Renal cortex interstitium (tissue), 11 donors: ENCODE results near the gene OR5K4. TPM values are rescaled to one million over a fixed set of nuclear protein-coding genes. Genes with fewer than 3 reads are reported as not detected.
"Not testable (repeated sequence)": the region's sequence is repeated elsewhere in the genome, so short reads cannot be mapped to it uniquely, and the experiment has no call there.

Experiments
- DNase-seq, 11 donors: peaks; one replicate each; pipeline ENCODE4 v3.0.0-alpha.2; 2013; ENCODE audit warnings: low read depth in 9 of 11, low spot score in 4 of 11; ENCODE audit errors: extremely low read depth in 1 of 11
- polyA plus RNA-seq, 3 donors: library from polyadenylated mRNA; unstranded; fragments of 120-200 nt; gene quantifications; one replicate each; pipeline ENCODE4 v1.2.1, GENCODE V29; 2013; ENCODE audit not compliant: insufficient read length in 3 of 3

Gene OR5K4
- polyA plus RNA-seq, 3 donors = not detected

- no peak for DNase-seq
These were observed 7.6 kb downstream of the OR5K4 start for GRCh38 chr3:98361289-98361688.

- no peak for DNase-seq
These were observed 14.0 kb downstream of the OR5K4 start for GRCh38 chr3:98367464-98368246.

- no peak for DNase-seq
These were observed 17.5 kb downstream of the OR5K4 start for GRCh38 chr3:98371186-98371585.

- DNase-seq = no peak
These were observed 18.2 kb downstream of the OR5K4 start for GRCh38 chr3:98371853-98372252.

- no peak for DNase-seq
These were observed 18.8 kb downstream of the OR5K4 start for GRCh38 chr3:98372445-98372844.

- DNase-seq = no peak
These were observed 23.0 kb downstream of the OR5K4 start for GRCh38 chr3:98376631-98377030.

GRCh38 chr3:98388147-98388546 lies 34.5 kb downstream of the OR5K4 start:
- no peak for DNase-seq

- no peak for DNase-seq
These were observed 36.7 kb downstream of the OR5K4 start, which contains the start of gene OR5K3 for GRCh38 chr3:98390366-98390765. OR5K3 (plus strand) TSS chr3:98390666; CDS start chr3:98390666, 0 bp downstream.

GRCh38 chr3:98395101-98395500 lies 41.4 kb downstream of the OR5K4 start:
- no peak for DNase-seq

GRCh38 chr3:98396482-98396881 lies 42.8 kb downstream of the OR5K4 start:
- DNase-seq = not testable (repeated sequence)

- DNase-seq = no peak
These were observed 44.9 kb downstream of the OR5K4 start for GRCh38 chr3:98398513-98398912.

GRCh38 chr3:98402507-98402906 lies 48.9 kb downstream of the OR5K4 start:
- DNase-seq = no peak

- DNase-seq = no peak
These were observed 50.4 kb downstream of the OR5K4 start for GRCh38 chr3:98404010-98404409.

Other genes starting within 250 kb of the OR5K4 start
- under 1 TPM in 1 of 3 donors, not detected in 2; 0.05 TPM for gene OR5H1, start 223.1 kb upstream of the OR5K4 start, polyA plus RNA-seq
- gene OR5H14, start 206.4 kb upstream of the OR5K4 start, polyA plus RNA-seq = not detected
- not detected for gene OR5H15, start 187.2 kb upstream of the OR5K4 start, polyA plus RNA-seq
- not detected for gene OR5H6, start 89.6 kb upstream of the OR5K4 start, polyA plus RNA-seq
- gene OR5H2, start 71.3 kb upstream of the OR5K4 start, polyA plus RNA-seq = not detected
- not detected for gene OR5K3, start 36.8 kb downstream of the OR5K4 start, polyA plus RNA-seq
- not detected for gene OR5K1, start 109.3 kb downstream of the OR5K4 start, polyA plus RNA-seq
- under 1 TPM in 1 of 3 donors, not detected in 2; 0.79 TPM for gene OR5K2, start 143.8 kb downstream of the OR5K4 start, polyA plus RNA-seq
- 100 to 1,000 TPM; 140 to 174 (median 164) TPM for gene CLDND1, start 169.0 kb downstream of the OR5K4 start, polyA plus RNA-seq
- gene GPR15, start 178.1 kb downstream of the OR5K4 start, polyA plus RNA-seq = not detected
- gene CPOX, start 239.8 kb downstream of the OR5K4 start, polyA plus RNA-seq = 10 to 100 TPM; 21.8 to 23.8 (median 23.2) TPM